ENCODE measurements around the gene RPRD1B. TPM values are rescaled to one million over a fixed set of nuclear protein-coding genes. Genes with fewer than 3 reads are reported as not detected.

Gene RPRD1B
- total RNA-seq, result 41.9 TPM

GRCh38 chr20:38033330-38034107 lies at the start of gene RPRD1B, which contains the start of gene TTI1:
TSS of gene RPRD1B (plus strand) at chr20:38033746. CDS start at chr20:38033948, 202 bp downstream.
TSS of gene TTI1 (minus strand) at chr20:38033456. CDS start at chr20:38013816, 19,640 bp downstream.
- peak; percentile 99 for ATAC-seq
- intact Hi-C loops (cut with DNase I), result no loop called here

GRCh38 chr20:37984018-37984785 lies 49.3 kb upstream of the RPRD1B start:
- intact Hi-C loops (cut with DNase I), result no loop called here
- DNase-seq (ENCODE audit: low spot score) (no peak), ATAC-seq (peak; percentile 43)

More at GRCh38 chr20:38033330-38034107, at the start of gene RPRD1B, which contains the start of gene TTI1:
- DNase-seq (ENCODE audit: low spot score), result peak; percentile 96

- ATAC-seq (no peak), DNase-seq (ENCODE audit: low spot score) (no peak)
- intact Hi-C loops (cut with DNase I), result no loop called here
Measured at GRCh38 chr20:37986044-37986858, 47.3 kb upstream of the RPRD1B start.

- intact Hi-C loops (cut with DNase I), result no loop called here
- peak; percentile 47 for ATAC-seq
- DNase-seq (ENCODE audit: low spot score), result no peak
Measured at GRCh38 chr20:37986873-37987601, 46.5 kb upstream of the RPRD1B start.

GRCh38 chr20:37987602-37988290 lies 45.8 kb upstream of the RPRD1B start:
- no peak for DNase-seq (ENCODE audit: low spot score)
- intact Hi-C loops (cut with DNase I), result no loop called here
- ATAC-seq, result no peak

- intact Hi-C loops (cut with DNase I), result no loop called here
- ATAC-seq, result no peak
- no peak for DNase-seq (ENCODE audit: low spot score)
Measured at GRCh38 chr20:37988306-37988954, 45.1 kb upstream of the RPRD1B start.

- no peak for ATAC-seq
- DNase-seq (ENCODE audit: low spot score), result no peak
- intact Hi-C loops (cut with DNase I), result no loop called here
Measured at GRCh38 chr20:37989601-37990295, 43.8 kb upstream of the RPRD1B start.

- intact Hi-C loops (cut with DNase I), result no loop called here
- DNase-seq (ENCODE audit: low spot score) (no peak), ATAC-seq (peak; percentile 13)
Measured at GRCh38 chr20:37990571-37991151, 42.9 kb upstream of the RPRD1B start.

GRCh38 chr20:37991157-37991866 lies 42.2 kb upstream of the RPRD1B start:
- intact Hi-C loops (cut with DNase I), result no loop called here
- ATAC-seq (no peak), DNase-seq (ENCODE audit: low spot score) (no peak)

- no peak for ATAC-seq
- intact Hi-C loops (cut with DNase I), result no loop called here
- DNase-seq (ENCODE audit: low spot score), result no peak
Measured at GRCh38 chr20:37991908-37992307, 41.6 kb upstream of the RPRD1B start.

- DNase-seq (ENCODE audit: low spot score) (no peak), ATAC-seq (peak; percentile 88)
- intact Hi-C loops (cut with DNase I), result no loop called here
Measured at GRCh38 chr20:37992802-37993409, 40.6 kb upstream of the RPRD1B start.

GRCh38 chr20:37994512-37994911 lies 39.0 kb upstream of the RPRD1B start:
- no peak for ATAC-seq
- no peak for DNase-seq (ENCODE audit: low spot score)
- intact Hi-C loops (cut with DNase I), result no loop called here

GRCh38 chr20:37995856-37996605 lies 37.5 kb upstream of the RPRD1B start:
- DNase-seq (ENCODE audit: low spot score), result no peak
- intact Hi-C loops (cut with DNase I), result no loop called here

GRCh38 chr20:37997516-37997915 lies 36.0 kb upstream of the RPRD1B start:
- no peak for ATAC-seq
- DNase-seq (ENCODE audit: low spot score), result no peak
- intact Hi-C loops (cut with DNase I), result no loop called here

More at GRCh38 chr20:37995856-37996605, 37.5 kb upstream of the RPRD1B start:
- ATAC-seq, result no peak
